ELF-1 (cell line): ENCODE data around the gene CD44.

Experiments
- DNase-seq: peaks from one replicate; pipeline ENCODE4 v3.0.0-alpha.2; 2016; ENCODE audit warnings: low read depth, low spot score

The CD44 gene

DNA sequence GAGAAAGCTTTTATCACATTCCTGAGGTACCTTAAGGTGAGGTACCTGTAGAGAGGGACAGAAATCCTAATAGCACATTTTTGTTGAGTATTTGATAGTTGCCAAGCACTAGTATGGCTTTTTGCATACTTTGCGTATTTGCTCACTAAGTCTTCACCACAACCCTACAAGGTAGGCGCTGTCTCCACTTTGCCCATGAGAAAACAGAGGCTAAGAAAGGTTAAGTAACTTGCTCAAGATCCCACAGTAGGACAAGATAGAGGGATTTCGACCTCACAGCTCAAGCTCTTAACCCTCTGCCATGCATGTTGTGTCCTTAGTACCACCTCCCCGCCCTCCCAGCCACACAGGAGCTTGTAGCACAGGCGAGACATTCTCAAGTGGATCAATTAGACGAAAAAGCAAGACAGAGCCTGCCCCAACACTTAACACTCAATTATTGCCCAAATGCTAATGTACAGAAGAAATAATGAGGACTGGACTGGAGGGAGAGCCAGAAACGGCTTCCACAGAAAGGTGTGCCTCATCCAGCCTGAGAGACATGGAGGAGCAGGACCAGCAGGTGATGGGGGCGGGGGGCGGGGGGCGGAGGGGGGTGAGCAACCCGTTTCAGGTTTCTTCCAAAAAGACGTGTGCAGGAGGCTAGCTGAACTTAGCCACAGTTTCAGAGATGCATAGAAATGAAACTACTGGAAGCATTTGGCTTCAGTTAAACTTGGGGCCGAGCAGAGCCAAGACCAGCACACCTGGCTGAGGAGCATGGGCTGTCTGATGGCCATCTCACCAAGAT lies 26.7 kb upstream of the CD44 start:
- no peak for DNase-seq

DNA sequence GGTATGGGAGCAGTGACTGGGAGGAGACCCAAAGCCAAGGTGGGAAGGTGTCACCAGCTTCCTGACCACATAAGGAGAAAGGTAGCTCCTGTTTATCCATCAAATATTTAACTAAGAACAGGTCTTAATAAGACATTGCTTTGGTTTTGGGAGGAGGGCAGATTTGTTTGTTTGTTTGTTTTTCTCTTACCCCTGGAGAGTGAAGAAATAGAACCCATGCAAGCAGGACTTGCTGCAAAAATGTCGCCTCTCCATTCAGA lies 26.2 kb upstream of the CD44 start:
- DNase-seq, result no peak

DNA sequence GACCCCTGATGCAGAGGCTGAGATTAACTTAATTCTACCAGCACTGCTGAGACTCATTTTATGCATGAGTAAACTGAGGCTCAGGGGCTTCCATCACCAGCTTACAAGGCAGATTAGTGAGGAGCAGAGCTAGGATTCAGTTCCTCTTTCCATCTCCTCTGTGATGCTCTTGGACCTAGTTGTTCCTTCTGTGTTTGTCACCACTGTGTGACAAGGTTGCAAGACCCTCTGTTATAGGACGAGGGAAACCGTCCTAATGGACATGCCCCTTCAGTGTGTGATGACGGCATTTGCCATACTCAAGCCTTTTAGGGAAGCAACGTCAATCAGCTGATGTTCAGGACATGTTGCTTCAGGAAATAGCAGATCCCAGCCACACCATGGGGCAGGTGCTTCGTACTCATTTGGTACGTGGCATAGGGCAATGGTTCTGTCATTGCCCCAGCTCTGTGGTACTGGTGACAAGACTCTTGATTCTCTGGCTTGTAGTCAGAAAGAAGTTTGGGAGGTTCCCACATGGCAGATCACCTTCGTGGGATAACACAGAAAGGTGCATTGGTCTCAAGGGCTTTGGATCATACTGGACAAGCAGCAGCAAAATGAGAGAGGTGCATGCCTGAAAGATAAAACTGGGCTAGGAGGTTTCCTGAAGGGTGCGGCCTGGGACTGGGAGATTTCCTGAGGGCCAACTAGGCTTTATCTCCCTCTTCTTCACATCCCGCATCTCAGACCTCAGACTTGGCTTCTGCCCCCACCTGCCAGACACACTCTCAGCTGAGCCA lies 23.9 kb upstream of the CD44 start:
- DNase-seq, result no peak

DNA sequence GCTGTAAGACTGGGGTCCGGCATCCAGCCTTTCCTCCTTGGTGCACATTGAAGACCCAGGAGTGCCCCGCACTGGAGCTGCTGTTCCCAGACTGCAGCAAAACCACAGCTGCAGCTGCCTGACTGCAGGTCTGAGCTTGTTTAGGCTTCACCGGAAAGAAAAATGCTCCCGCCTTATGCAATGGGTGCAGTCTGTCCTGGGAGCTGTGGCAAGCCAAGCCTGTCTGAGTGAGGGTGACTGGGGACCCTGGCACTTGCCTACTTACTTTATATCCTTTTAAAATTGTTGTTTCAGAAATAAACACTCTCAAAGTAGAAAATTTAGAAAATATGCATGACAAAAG lies 23.3 kb upstream of the CD44 start:
- DNase-seq, result no peak

DNA sequence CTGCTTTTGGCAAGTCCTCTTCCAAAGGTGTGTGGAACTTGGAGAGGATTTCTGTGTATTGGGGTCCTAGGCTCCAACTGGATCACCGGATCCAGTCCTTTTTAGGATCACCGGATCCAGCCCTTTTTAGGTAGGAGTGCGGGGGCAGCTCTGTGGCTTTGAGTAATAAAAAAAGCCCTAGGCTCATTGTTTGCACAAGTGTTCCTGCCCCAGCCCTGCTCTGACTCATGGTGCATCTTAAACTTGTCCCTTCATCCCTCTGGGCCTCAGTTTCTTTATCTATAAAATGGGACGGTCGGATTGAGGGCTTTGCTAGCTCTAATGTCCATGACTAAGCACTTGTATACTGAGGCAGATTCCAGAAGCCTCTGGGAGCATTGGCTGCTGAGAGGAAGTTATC lies 22.7 kb upstream of the CD44 start:
- DNase-seq, result no peak

DNA sequence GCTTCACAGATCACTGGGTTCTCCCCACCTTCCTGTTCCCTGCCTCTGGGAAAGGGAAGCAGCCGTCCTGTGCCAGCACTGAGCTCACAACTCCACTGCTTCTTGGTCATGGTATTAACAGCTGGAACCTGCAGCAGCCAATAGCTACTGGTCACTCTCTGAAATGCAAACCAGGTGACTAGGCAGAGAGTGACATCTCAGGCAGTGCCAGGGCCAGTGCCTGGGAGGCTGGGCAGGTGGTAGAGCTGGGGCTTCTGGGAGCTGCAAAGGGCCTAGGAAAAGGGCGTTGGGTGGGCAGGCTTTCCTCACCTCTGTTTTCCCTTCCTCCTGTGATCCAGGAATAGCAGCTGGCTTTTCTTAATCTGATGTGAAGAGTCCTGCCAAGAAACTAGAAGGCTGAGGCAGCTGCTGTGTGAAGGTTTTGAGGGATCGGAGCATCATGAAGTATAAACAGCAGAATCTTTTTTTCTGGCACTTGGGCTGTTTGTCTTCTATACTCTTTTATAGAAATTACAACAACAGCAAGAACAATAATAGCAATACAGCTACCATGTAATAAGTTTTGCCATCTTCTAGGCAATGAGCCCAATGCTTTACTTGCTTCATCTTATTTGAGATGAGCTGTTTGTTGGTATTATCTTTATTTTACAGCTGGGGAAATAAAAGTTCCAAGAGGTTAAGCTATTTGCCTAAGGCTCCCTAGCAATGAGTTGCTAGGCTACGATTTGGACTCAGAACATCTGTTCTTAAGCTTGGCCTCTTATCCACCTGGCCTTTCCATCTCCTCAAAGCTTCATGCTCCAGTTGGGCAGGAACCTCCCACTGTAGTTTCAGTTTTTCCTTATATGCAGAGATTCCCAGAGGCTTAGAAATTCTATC lies 22.0 kb upstream of the CD44 start:
- DNase-seq, result no peak

DNA sequence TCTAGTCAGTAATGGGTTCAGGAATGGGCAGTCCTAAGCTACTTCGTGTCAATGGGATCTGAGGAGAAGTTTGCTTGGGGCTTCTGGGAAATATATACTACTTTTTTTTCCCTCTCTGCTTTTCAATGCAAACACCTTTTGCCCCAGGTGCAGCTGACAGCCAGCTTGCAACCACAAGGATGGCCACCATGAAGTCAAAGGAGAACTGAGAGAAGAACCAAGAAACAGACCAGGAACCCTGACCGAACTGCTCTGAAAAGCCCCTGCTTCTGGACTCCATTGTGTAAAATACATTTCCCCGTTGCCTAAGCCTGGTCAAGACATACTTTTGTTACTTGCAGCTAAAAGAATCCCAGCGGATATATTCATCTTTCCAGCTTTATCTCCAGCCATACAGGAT lies 20.1 kb upstream of the CD44 start:
- DNase-seq, result no peak

DNA sequence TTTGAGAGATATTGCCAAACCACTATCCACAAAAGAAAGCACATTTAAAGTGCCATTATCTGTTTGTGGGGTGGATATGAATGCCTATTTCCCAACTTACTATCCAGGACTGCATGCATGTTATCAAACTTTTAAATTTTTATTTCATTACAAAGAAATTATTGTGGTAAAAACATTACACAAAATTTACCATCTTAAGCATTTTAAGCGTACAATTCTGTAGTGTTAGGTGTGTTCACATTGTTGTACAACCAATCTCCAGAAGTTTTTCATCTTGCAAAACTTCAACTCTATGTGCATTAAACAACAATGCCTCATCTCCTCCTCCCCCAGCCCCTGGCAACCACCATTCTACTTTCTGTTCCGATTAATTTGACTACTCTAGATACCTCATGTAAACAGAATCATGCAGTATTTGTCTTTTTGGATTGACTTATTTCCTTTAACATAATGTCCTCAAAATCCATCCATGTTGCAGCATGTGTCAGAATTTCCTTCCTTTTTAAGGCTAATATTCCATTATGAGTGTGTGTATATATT lies 17.6 kb upstream of the CD44 start:
- DNase-seq, result no peak

DNA sequence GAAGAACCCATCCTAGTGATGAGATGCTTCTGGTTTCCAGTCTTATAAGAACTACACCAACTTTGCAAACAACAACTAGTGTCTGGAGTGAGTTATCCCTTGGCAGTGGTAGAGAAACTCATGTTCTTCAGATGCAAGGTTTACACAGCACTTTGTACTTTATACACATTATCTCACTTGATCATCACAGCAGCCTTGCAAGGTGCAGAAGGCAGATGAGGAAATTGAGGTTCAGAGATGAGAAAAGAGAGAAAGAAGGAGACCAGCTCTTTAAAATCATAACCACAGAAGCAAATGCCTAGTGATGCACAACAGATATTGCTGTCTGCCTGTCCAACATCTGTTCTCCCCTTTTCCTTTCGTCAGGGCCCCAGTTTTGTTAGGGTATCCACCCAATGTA lies 16.7 kb upstream of the CD44 start:
- no peak for DNase-seq

DNA sequence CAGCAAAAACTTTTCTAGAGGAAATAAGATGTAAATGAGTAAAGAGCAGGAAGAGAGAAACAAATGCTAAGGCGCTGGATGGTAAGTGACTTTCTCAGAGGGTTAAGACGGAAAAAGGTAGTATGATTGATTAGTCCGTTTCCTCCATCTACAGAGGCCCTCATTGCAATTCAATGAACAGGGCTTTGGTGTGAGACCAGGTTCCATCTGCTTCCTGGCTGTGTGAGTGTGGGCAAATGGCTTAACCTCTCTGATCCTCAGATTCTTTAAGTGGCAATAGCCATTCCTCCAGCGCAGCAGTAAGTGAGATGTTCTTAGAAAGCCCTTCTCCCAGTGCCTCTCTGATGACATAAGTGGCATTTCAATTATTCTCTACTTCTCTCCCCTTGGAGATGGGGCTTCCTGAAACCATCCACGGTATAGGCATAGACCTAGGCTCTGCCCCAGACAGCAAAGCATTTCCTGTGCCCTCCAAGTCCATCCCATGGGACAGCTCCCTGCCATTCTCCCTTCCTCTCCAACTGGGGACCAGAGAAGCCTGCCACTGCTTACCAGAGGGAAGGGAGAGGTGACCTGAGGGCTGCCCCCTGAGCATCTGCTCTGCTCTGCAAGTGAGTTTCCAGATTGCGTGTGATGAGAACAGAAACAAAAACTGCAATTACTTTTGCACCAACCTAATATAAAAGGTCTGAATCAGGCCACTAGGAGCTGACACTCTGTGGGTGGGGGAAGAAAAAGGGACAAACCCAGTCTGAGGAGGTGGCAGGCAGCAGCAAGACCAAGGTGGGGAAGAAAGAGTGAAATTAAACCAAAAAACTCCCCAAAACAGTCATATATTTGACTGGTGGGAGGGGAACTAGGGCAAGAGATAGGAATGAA lies 12.7 kb upstream of the CD44 start:
- DNase-seq, result no peak

DNA sequence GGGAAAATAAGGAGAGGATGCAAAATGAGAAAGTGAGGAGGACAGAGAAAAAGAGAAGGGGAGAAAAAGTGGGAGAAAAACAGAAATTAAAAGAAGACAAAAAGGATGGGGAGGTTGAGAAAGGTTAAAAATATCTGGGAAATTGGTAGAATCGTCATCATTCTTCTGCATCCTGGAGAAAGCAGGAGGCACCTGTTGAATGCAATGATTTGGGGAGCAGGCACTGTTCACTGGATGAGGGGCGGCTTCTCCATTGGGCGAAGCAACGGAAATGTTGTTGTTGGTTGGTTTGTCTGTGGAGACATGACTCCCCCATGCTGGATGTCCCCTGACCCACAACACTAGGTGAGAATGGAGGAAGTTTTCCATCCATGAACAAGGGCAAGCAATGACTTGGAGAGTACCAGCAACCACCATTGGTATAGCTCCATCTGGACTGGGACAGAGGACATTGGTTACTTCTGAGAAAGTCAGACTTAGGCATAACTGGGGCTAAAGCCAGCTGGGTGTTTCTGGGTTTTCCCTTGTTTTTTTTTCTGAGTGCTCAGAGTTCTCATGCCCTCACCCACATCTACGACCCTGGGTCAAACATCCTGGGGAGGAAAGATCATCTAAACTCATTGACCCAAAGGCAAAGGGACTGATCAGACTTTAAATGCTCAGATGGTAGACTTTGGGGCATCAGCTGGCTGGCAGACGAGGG lies 11.9 kb upstream of the CD44 start:
- no peak for DNase-seq

DNA sequence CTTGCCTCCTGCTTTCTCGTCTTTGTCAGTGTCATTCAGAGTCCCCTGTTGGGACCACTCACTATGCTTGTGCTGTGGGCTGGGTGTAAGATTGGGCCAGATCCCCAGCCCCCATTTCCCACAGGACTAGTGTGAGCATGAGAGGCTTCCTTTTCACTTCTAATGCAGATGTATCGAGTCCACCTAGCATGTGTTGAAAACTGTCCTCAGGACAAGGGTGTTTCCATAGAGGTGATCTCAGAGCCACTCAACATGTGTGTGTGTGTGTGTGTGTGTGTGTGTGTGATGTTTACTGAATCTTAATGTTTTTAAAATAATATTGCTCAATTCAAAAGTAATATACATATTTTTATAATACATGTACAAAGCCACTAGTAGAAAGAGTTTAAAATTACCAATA lies 11.4 kb upstream of the CD44 start:
- DNase-seq, result no peak

DNA sequence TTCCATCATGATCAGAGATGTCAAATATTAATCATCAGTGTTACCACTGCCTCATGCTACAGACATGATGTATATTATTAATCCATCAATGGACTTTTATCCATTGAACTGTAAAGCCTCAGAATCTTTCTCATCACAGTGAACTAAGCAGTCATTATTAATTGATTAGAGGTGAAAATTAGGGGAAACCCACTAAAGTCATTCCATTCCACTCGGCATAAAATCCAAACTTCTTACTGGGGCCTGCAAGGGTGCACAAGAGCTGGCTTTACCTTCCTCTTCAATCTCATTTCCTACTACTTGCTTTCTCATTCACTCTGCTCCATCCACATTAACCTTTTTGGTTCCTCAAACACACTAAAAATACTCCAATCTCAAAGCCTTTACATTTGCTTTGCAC lies 7.9 kb upstream of the CD44 start:
- DNase-seq, result no peak

DNA sequence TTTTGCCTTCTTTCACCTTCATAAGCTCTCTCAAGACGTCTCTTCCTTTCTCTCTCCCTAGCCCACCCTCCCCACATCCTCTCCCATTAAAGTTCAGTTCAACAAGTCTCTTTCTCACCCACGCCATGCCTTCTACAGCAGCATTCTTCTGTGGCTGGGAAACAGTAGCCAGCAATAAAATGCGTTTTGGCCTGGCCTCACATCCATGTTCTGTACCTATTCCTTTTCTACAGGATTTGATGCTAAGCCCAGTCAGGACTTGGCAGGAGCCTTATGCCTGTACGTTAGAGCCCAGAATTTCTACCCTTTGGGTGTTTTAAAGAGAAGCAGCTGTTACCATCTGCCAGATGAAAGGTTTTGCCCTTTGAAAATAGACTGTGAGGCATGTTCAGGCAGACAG lies 7.1 kb upstream of the CD44 start:
- no peak for DNase-seq

DNA sequence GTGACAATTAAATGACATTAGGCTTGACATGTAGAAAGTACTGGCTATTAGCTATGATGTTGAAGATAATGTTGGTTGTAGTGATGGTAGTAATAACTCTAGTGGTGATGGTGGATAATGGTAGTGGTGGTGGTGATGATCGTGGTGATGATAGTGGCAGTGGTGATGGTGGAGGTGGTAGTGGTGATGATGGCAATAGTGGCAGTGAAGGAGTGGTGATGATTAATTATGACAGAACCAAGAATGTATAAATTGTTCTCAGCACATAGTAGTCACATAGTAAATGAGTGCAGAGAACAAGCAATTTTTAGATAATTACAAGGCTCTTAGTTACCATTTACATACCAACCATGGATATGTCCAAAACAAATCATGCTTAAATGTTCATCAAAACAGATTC lies 5.3 kb upstream of the CD44 start:
- DNase-seq, result no peak

DNA sequence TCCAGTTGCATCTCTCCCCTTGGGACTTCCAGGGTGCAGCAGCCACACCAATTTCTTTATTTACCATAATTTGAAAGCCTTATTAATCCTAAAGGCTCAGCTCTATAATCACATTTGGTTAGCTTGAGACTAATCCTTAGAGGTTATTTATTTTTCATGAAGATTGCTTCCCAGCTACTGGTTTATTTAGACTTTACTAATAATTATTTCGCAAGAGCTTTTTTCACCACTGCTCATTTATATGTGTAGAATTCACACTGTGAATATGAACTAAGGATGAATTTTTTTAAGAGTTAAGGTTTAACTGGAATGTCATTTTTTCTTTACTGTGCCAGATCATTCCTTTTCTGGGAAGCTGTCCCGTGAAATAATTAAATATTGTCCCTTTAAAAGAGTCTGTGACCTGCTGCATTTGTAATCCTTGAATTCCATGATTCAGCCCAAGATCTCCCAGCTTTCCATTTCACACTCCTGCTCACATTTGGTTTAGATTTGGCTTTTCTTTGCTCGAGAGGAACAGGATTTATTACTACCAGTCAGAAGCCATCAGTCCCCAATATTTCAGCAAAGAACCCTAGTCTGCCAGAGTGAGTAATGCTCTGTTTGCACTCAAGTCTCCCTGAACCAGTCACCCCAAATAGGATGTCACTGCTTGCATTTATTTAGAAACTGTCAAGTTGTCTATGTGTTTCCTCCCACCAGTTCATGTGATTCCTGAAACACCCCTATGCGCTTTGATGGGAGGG lies 4.4 kb upstream of the CD44 start:
- DNase-seq, result no peak

DNA sequence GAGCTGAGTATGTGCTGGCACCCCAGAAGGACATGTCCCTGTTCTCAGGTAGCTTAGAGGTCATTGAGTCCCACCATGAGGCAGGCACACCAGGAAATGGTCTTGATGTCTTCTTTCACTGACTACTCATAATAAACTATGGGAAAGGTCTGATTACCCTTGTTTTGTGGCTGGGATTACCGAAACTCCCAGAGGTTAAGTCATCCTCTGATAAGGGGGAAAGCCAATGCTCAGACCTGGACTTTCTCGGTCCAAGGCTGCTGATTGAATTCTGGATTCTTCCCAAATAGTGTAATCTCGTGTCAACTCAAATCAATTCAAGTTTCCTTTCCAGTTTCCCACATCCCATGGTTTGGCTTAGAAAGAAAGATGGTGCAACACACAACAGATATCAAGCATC lies 3.7 kb upstream of the CD44 start:
- no peak for DNase-seq

DNA sequence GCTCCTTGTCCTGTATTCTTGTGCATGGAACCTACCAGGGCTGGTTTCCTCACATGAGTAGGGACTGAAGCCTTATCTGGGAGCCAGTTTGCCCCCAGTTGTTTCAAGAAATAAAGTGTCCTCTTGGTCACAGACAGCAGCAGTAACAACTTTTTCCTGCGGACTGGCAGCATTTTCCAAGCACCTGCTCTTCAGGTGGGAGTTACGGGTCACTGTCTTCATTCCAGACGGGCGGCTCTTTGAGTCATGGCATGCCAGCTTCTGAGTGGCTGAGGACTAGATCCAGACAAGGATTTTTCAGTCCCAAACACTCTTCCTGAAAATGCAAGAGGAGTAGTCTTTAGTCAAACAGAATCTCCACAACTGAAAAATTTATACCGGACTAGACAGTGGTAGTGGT lies 2.7 kb upstream of the CD44 start:
- no peak for DNase-seq

DNA sequence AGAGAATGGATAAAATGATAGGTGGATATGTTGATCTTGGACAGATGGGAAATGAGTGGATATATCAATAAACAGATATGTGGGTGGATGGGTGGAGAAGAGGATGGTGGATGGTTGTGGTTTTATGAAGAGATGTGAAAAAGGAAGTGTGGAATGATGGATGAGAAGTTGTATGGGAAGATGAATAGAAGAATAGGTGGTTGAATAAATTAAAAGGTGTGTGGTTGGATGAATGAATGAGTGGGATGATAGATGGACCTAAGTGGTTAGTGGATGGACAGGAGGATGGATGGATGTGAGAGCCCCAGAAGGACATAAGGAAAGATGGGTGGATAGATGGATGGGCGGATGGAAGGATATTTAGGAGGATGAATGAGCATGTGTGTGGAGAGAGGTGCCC lies 913 bp upstream of the CD44 start:
- DNase-seq, result no peak

DNA sequence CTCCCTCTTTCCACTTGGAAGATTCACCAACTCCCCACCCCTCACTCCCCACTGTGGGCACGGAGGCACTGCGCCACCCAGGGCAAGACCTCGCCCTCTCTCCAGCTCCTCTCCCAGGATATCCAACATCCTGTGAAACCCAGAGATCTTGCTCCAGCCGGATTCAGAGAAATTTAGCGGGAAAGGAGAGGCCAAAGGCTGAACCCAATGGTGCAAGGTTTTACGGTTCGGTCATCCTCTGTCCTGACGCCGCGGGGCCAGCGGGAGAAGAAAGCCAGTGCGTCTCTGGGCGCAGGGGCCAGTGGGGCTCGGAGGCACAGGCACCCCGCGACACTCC lies 397 bp upstream of the CD44 start:
- DNase-seq, result no peak
